NCI-H2029 treated with DMSO at 0.1 percent for 48 hours (cell line): ENCODE measurements around the gene PAQR5.
"Not testable (repeated sequence)": the region's sequence is repeated elsewhere in the genome, so short reads cannot be mapped to it uniquely, and the experiment has no call there.

Experiments used
- DNase-seq: peaks from one replicate; lab custom pipeline; 2025; lab: John Stamatoyannopoulos, UW

PAQR5 gene

GRCh38 chr15:69357773-69358771 is 59.4 kb downstream of the PAQR5 start:
- no peak for DNase-seq

GRCh38 chr15:69358850-69359249 is 60.1 kb downstream of the PAQR5 start:
- no peak for DNase-seq

GRCh38 chr15:69359722-69360121 is 61.0 kb downstream of the PAQR5 start:
- DNase-seq: no peak

GRCh38 chr15:69360642-69361041 is 61.9 kb downstream of the PAQR5 start:
- no peak for DNase-seq

GRCh38 chr15:69367236-69367635 is 68.5 kb downstream of the PAQR5 start:
- no peak for DNase-seq

- no peak for DNase-seq
Observed at GRCh38 chr15:69369631-69370030, 70.9 kb downstream of the PAQR5 start.

GRCh38 chr15:69373406-69373805 is 74.7 kb downstream of the PAQR5 start:
- DNase-seq: no peak

GRCh38 chr15:69375151-69375790 is 76.6 kb downstream of the PAQR5 start:
- no peak for DNase-seq

- DNase-seq: no peak
Observed at GRCh38 chr15:69377216-69377970, 78.7 kb downstream of the PAQR5 start.

- DNase-seq: no peak
Observed at GRCh38 chr15:69380100-69380725, 81.5 kb downstream of the PAQR5 start.

GRCh38 chr15:69380726-69381105 is 82.0 kb downstream of the PAQR5 start:
- no peak for DNase-seq

- not testable (repeated sequence) for DNase-seq
Observed at GRCh38 chr15:69382176-69382575, 83.5 kb downstream of the PAQR5 start.

- DNase-seq: not testable (repeated sequence)
Observed at GRCh38 chr15:69384066-69384465, 85.4 kb downstream of the PAQR5 start.

GRCh38 chr15:69384626-69385598 is 86.2 kb downstream of the PAQR5 start:
- DNase-seq: no peak

GRCh38 chr15:69385831-69386230 is 87.1 kb downstream of the PAQR5 start:
- DNase-seq: no peak

- DNase-seq: no peak
Observed at GRCh38 chr15:69386284-69386683, 87.6 kb downstream of the PAQR5 start.

GRCh38 chr15:69388260-69388705 is 89.6 kb downstream of the PAQR5 start:
- no peak for DNase-seq

GRCh38 chr15:69389426-69389825 is 90.7 kb downstream of the PAQR5 start:
- no peak for DNase-seq

GRCh38 chr15:69390575-69390974 is 91.9 kb downstream of the PAQR5 start:
- no peak for DNase-seq

GRCh38 chr15:69391046-69391757 is 92.5 kb downstream of the PAQR5 start:
- no peak for DNase-seq
